Keratinocyte (primary cell): Measurements from ENCODE around the gene ARID4A. TPM values are rescaled to one million over a fixed set of nuclear protein-coding genes. Genes with fewer than 3 reads are reported as not detected.
A peak's percentile ranks its signal among the peaks of the same experiment; 100 is the strongest.

Source experiments
- DNase-seq: peaks from one replicate; pipeline ENCODE4 v3.0.0-alpha.2; 2011; ENCODE audit warnings: low read depth, missing footprints, low spot score
- FAIRE-seq: peaks from 2 replicates; lab custom pipeline; 2011; peaks lifted over from hg19 to GRCh38; lab: Jason Lieb, UNC
- H2AFZ ChIP-seq: 2 replicates; pipeline ENCODE4 v1.6.0; 2012; ENCODE audit warnings: low read length, control low read depth, inconsistent platforms; ENCODE audit not compliant: control insufficient read depth
- H3K27ac ChIP-seq: 2 replicates; pipeline ENCODE4 v1.5.1; 2011; ENCODE audit warnings: low read length; ENCODE audit not compliant: control insufficient read depth, insufficient read depth
- H3K27me3 ChIP-seq: 3 replicates; pipeline ENCODE4 v1.6.0; 2011; ENCODE audit warnings: low read length; ENCODE audit not compliant: control insufficient read depth, insufficient read depth; ENCODE audit errors: extremely low read depth
- H3K36me3 ChIP-seq, 2 experiments: 2 replicates in 1 of 2; 3 replicates in 1 of 2; pipeline ENCODE4 v1.5.1; 2011; ENCODE audit warnings: low read length in 2 of 2, mild to moderate bottlenecking in 1 of 2; ENCODE audit not compliant: control insufficient read depth in 2 of 2, insufficient read depth in 2 of 2; ENCODE audit errors: extremely low read depth in 1 of 2
- H3K4me1 ChIP-seq: 3 replicates; pipeline ENCODE4 v1.5.1; 2011; ENCODE audit warnings: low read length; ENCODE audit not compliant: control insufficient read depth, insufficient read depth; ENCODE audit errors: extremely low read depth
- H3K4me2 ChIP-seq: 3 replicates; pipeline ENCODE4 v1.6.0; 2011; ENCODE audit warnings: low read depth, low read length; ENCODE audit not compliant: control insufficient read depth, insufficient read depth; ENCODE audit errors: extremely low read depth
- H3K4me3 ChIP-seq, 3 experiments: fragments of 200-600 bp in 1 of 3; sonication (generic) in 1 of 3; 2 replicates in 2 of 3; 3 replicates in 1 of 3; pipeline ENCODE4 v1.5.1; 2011 to 2016; ENCODE audit warnings: low read length in 3 of 3, mild to moderate bottlenecking in 3 of 3, control low read depth in 2 of 3, inconsistent platforms in 1 of 3, low read depth in 1 of 3, mixed read lengths in 1 of 3, mixed run types in 1 of 3, moderate library complexity in 1 of 3; ENCODE audit not compliant: control insufficient read depth in 2 of 3, insufficient read depth in 2 of 3; ENCODE audit errors: extremely low read depth in 1 of 3
- H3K79me2 ChIP-seq: 2 replicates; pipeline ENCODE4 v1.6.0; 2012; ENCODE audit warnings: low read length; ENCODE audit not compliant: control insufficient read depth, insufficient read depth
- H3K9ac ChIP-seq: 3 replicates; pipeline ENCODE4 v1.6.0; 2011; ENCODE audit warnings: low read length; ENCODE audit not compliant: control insufficient read depth, insufficient read depth; ENCODE audit errors: extremely low read depth
- H3K9me1 ChIP-seq: 3 replicates; pipeline ENCODE4 v1.6.0; 2011; ENCODE audit warnings: low read length; ENCODE audit not compliant: control insufficient read depth, insufficient read depth; ENCODE audit errors: extremely low read depth
- H3K9me3 ChIP-seq: 2 replicates; pipeline ENCODE4 v1.5.1; 2012; ENCODE audit warnings: low read depth, low read length; ENCODE audit not compliant: control insufficient read depth
- H4K20me1 ChIP-seq: 3 replicates; pipeline ENCODE4 v1.6.0; 2011; ENCODE audit warnings: low read length; ENCODE audit not compliant: control insufficient read depth, insufficient read depth; ENCODE audit errors: extremely low read depth
- EZH2 ChIP-seq: IDR thresholded peaks from one replicate; pipeline ENCODE4 v1.6.1; 2012; ENCODE audit warnings: inconsistent platforms, mild to moderate bottlenecking, low read length, moderate library complexity
- dilution Hi-C: fragments of 300-500 bp; cut with MboI; formaldehyde crosslinking; loops from one replicate; pipeline ENCODE4 v1.7.0; 2020; ENCODE audit warnings: low sequenced_read_pairs; ENCODE audit not compliant: extremely low pct_ligation_motif_present
- polyA plus RNA-seq, 5 experiments: library from polyadenylated mRNA; depleted of rRNA in 3 of 5; stranded (reverse) in 3 of 5; stranded (forward) in 1 of 5; unstranded in 1 of 5; fragments of >200 nt; gene quantifications; 1 replicate in 1 of 5; 2 replicates in 3 of 5; 3 replicates in 1 of 5; pipeline versions ENCODE4 v1.2.1 to v1.2.3, GENCODE V29; 2011 to 2012; ENCODE audit warnings: missing spikeins in 2 of 5, low read depth in 1 of 5, low replicate concordance in 1 of 5
- TF ChIP-seq, protein P1 (sequence below), 3 experiments: IDR thresholded peaks in 1 of 3; conservative IDR thresholded peaks in 1 of 3; optimal IDR thresholded peaks in 1 of 3; 2 replicates in 2 of 3; 3 replicates in 1 of 3; pipeline versions ENCODE3 to v1.5.1; 2011; ENCODE audit warnings: low read length in 3 of 3, mild to moderate bottlenecking in 3 of 3, moderate library complexity in 2 of 3, control low read depth in 1 of 3, inconsistent platforms in 1 of 3; ENCODE audit not compliant: insufficient read depth in 2 of 3; ENCODE audit errors: extremely low read depth in 1 of 3

ARID4A gene
- polyA plus RNA-seq, 1 donor (not counting 4 experiments of a cell fraction or from before 2014, with no cell fraction given): 8.4 TPM

DNA sequence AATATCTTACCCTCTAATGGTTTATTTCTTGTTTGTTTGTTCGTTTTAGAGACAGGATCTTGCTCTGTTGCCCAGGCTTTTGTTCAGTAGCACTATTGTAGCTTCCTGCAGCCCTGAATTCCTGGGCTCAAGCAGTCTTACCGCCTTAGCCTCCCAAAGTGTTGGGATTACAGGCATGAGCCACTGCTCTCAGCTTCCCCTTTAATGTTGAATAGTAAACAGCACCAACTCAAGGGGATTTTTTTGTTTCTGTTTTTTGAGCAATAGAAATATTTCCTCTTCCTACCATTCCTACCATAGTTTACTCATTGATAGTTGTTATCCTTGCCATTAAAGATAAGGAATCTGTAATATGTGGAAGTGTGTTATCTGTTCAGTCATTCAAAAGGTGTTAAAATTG lies 10.7 kb downstream of the ARID4A start:
- no peak overlapping the region for H3K4me2 ChIP-seq
- dilution Hi-C loops: no loop called here
- no peaks in the 10 kb centered on the region for H3K9me1 ChIP-seq
- H3K4me1 ChIP-seq: no peaks in the 10 kb centered on the region
- no peak overlapping the region for H3K27ac ChIP-seq
- no peaks in the 10 kb centered on the region for H3K27me3 ChIP-seq
- DNase-seq (no peak), FAIRE-seq (no peak)
- H2AFZ ChIP-seq: no peak overlapping the region
- no peaks in the 10 kb centered on the region for H3K79me2 ChIP-seq
- H3K36me3 ChIP-seq: peaks cover 3 to 5% of the 10 kb centered on the region in 2 experiments
- no peak for TF ChIP-seq EZH2
- H3K9ac ChIP-seq: no peak overlapping the region
- H4K20me1 ChIP-seq: no peaks in the 10 kb centered on the region
- no peaks in the 10 kb centered on the region for H3K9me3 ChIP-seq
- H3K4me3 ChIP-seq: no peak overlapping the region

DNA sequence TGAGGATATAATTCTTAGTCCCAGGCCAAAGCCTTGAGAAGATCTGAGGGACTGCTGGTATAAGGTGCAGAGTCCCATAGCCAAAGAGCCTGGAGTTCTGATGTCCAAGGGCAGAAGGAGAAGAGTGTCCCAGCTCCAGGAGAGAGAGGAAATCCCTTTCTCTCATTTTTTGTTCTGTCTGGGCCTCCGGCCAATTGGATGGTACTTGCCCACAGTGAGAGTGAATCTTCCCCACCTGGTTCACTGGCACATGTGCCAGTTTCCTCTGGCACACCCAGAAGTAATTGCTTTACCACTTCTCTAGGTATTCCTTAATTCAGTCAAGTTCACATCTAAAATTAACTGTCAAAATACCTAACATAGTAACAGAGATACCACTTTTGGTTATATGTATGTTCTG lies 15.3 kb downstream of the ARID4A start:
- Histone ChIP-seq H3K4me1 (peaks cover 8% of the 10 kb centered on the region), H3K4me3 (no peak overlapping the region), H3K36me3 (peaks cover 0 to 3% of the 10 kb centered on the region in 2 experiments), H3K4me2 (no peak overlapping the region), H3K9me3 (no peaks in the 10 kb centered on the region), H3K27me3 (no peaks in the 10 kb centered on the region), H3K9me1 (no peaks in the 10 kb centered on the region), H3K9ac (no peak overlapping the region), H3K27ac (no peak overlapping the region), H4K20me1 (no peaks in the 10 kb centered on the region), H2AFZ (no peak overlapping the region), H3K79me2 (no peaks in the 10 kb centered on the region)
- TF ChIP-seq, protein P1, sequence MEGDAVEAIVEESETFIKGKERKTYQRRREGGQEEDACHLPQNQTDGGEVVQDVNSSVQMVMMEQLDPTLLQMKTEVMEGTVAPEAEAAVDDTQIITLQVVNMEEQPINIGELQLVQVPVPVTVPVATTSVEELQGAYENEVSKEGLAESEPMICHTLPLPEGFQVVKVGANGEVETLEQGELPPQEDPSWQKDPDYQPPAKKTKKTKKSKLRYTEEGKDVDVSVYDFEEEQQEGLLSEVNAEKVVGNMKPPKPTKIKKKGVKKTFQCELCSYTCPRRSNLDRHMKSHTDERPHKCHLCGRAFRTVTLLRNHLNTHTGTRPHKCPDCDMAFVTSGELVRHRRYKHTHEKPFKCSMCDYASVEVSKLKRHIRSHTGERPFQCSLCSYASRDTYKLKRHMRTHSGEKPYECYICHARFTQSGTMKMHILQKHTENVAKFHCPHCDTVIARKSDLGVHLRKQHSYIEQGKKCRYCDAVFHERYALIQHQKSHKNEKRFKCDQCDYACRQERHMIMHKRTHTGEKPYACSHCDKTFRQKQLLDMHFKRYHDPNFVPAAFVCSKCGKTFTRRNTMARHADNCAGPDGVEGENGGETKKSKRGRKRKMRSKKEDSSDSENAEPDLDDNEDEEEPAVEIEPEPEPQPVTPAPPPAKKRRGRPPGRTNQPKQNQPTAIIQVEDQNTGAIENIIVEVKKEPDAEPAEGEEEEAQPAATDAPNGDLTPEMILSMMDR (optimal IDR thresholded peaks at IDR 0.05 in 1 of 3, IDR thresholded peaks at IDR 0.05 in 1 of 3, conservative IDR thresholded peaks at IDR 0.05 in 1 of 3; ENCODE audit: extremely low read depth in 1 of 3, insufficient read depth in 2 of 3, low read length in 3 of 3): no peak
- no peak for TF ChIP-seq EZH2
- FAIRE-seq (peak; percentile 17), DNase-seq (no peak)
- dilution Hi-C loops: no loop called here

- no peaks in the 10 kb centered on the region for H4K20me1 ChIP-seq
- H3K4me2 ChIP-seq: peak overlapping the region; percentile 32
- H3K79me2 ChIP-seq: no peaks in the 10 kb centered on the region
- peaks cover 8% of the 10 kb centered on the region for H3K4me1 ChIP-seq
- no peak overlapping the region for H3K9ac ChIP-seq
- no peak overlapping the region for H3K27ac ChIP-seq
- FAIRE-seq: no peak
- TF ChIP-seq, protein P1 (optimal IDR thresholded peaks at IDR 0.05 in 1 of 3, IDR thresholded peaks at IDR 0.05 in 1 of 3, conservative IDR thresholded peaks at IDR 0.05 in 1 of 3; ENCODE audit: extremely low read depth in 1 of 3, insufficient read depth in 2 of 3, low read length in 3 of 3): no peak
- no peak for TF ChIP-seq EZH2
- H3K27me3 ChIP-seq: no peaks in the 10 kb centered on the region
- DNase-seq: peak; percentile 11
- no peaks in the 10 kb centered on the region for H3K9me1 ChIP-seq
- H3K4me3 ChIP-seq: no peak overlapping the region
- H2AFZ ChIP-seq: no peak overlapping the region
- no peaks in the 10 kb centered on the region for H3K36me3 ChIP-seq
- dilution Hi-C loops: no loop called here
- no peaks in the 10 kb centered on the region for H3K9me3 ChIP-seq
These were observed 17.3 kb downstream of the ARID4A start for GRCh38 chr14:58315606-58316005.
